A673 (cell line): Measurements from ENCODE around the gene ZNF394.

Experiments used
- CTCF ChIP-seq: fragments of 300-800, 200-600 bp; sonication (generic); conservative IDR thresholded peaks from 2 replicates; pipeline ENCODE4 v1.5.1; 2017; ENCODE audit warnings: low read depth, mild to moderate bottlenecking, antibody characterized with exemption, low read length, moderate library complexity, mixed read lengths
- EZH2 ChIP-seq: fragments of 200-600 bp; sonication (generic); IDR thresholded peaks from 2 replicates; pipeline ENCODE4 v1.6.1; 2017; ENCODE audit warnings: borderline replicate concordance, low read depth, mild to moderate bottlenecking, mixed read lengths, antibody characterized with exemption, low read length; ENCODE audit not compliant: poor library complexity, severe bottlenecking

DNA sequence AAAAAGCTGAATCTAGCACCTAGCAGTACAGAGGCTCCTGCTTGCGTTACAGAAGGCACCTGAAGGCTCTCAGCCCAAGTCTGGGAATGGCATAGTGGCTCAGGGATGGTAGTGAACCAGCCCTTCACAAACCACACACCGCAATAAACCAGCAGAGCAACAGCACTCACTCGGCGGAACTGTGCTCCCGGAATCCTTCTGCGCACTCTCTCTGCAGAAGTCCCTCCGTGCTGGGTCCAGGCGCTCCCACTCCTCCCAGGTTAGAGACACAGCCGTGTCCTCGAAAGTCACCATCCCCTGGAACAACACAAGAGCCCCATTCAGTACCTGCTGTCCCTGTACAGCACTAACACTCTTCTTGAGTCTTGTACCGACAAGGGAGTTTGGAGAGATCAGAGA lies 1.5 kb downstream of the ZNF394 start:
- TF ChIP-seq EZH2 (no peak), CTCF (no peak)
